ENCODE measurements around the gene SPACA1.
"Not testable (repeated sequence)": the region's sequence is repeated elsewhere in the genome, so short reads cannot be mapped to it uniquely, and the experiment has no call there.

The SPACA1 gene, protein sequence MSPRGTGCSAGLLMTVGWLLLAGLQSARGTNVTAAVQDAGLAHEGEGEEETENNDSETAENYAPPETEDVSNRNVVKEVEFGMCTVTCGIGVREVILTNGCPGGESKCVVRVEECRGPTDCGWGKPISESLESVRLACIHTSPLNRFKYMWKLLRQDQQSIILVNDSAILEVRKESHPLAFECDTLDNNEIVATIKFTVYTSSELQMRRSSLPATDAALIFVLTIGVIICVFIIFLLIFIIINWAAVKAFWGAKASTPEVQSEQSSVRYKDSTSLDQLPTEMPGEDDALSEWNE

GRCh38 chr6:88047510-88048150, at the start of gene SPACA1:
TSS of gene SPACA1 (plus strand) at chr6:88047841. CDS start at chr6:88047906, 65 bp downstream.
- DNase-seq, result no peak

GRCh38 chr6:88000713-88001112, 46.9 kb upstream of the SPACA1 start:
- DNase-seq, result no peak

- DNase-seq, result not testable (repeated sequence)
Observed at GRCh38 chr6:88001279-88001678, 46.4 kb upstream of the SPACA1 start.

- no peak for DNase-seq
Observed at GRCh38 chr6:88004707-88005106, 42.9 kb upstream of the SPACA1 start.

GRCh38 chr6:88006557-88006956, 41.1 kb upstream of the SPACA1 start:
- DNase-seq, result no peak

DNA sequence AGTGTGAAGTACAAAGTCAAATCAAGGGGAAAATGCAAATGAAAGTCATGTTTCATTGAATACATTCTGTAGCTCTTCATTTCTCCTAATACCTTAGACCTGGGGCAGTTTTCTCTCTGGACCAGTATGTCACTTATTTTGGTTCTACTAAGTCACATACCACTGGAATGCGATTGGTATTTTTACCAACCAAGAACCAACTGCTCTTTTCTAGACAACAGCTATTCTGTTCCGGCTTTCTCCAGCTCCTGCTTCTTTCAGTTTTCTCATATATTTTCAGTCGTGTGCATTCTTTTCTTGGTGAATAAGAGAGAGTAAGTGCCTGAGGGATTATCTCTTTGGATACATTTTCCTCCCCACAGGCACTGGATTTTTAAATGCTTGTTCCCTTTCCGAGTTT, 39.2 kb upstream of the SPACA1 start:
- no peak for DNase-seq

GRCh38 chr6:88008831-88009231, 38.8 kb upstream of the SPACA1 start:
- no peak for DNase-seq

DNA sequence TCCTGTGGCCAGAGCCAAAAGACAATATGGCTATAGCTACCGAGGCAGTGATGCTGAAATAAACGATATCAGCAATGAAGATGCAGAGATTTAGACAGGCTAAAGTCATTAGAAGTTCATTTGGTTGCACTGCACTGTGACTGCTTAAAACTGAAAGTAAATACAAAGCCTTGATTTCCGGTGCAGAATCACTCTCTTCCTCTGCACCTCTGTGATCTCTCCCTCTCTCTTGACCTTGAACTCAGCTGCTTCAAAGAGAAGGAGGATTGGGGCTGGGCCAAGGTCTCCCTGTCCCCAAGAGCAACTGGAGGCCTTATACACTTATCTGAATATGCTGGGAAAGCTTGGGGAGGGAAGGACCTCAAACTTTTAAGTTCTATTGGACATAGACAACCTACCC, 34.6 kb upstream of the SPACA1 start:
- DNase-seq, result no peak

GRCh38 chr6:88013554-88013953, 34.1 kb upstream of the SPACA1 start:
- DNase-seq, result no peak

- DNase-seq, result no peak
Observed at GRCh38 chr6:88020439-88020838, 27.2 kb upstream of the SPACA1 start.

GRCh38 chr6:88024696-88025095, 22.9 kb upstream of the SPACA1 start:
- DNase-seq, result no peak

GRCh38 chr6:88031550-88031949, 16.1 kb upstream of the SPACA1 start:
- DNase-seq, result no peak

DNA sequence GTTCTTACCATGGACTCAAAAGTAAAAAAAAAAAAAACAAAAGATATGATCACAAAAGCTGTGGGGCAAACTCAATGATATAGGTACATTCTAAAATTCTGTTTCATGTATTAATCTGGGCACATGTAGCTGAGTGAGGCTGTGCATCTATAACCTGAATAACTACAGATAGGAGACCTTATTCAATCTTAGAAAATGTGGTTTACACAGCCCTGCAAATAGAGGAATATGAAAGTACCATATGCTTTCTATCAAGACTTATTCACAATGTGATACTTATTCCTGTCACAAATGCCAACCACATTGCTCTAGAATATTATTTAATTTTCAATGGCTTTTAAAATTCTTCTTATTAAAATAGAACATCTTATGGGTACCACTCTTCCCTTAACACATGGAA, 3.1 kb upstream of the SPACA1 start:
- no peak for DNase-seq

- no peak for DNase-seq
Observed at GRCh38 chr6:88045521-88046136, 2.0 kb upstream of the SPACA1 start.

- no peak for DNase-seq
Observed at GRCh38 chr6:88048578-88048977, 937 bp downstream of the SPACA1 start.

DNA sequence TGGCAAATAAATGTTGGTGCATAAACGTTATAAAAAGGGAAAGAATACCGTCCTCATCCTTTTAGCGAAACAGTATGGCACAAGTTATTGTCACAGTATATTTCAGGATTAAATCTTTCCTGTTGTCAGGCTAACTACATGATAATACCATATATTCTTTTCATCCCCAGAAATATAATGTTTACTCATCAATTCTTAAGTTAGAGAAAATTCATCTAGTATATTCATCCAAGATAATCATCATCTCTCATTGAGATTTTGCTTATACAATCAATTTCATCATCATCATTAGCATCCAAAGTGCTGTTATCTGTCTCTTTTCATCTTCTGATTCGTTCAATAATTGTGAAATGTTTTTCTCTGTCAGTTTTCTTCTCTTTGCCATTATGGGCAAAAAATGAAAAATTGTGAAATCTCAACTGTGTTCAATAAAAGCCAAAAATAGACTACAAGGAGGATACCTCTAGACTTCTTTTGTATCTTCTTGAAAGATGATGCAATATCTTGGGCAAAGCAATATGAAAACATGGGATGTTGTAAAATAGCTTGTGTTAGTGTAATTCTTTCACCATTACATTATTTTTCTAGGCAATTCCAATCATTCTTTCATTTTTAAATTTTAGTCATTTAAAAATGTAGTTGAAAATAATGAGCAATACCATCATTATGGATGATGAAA, 2.6 kb downstream of the SPACA1 start:
- no peak for DNase-seq

GRCh38 chr6:88059191-88059590, 11.6 kb downstream of the SPACA1 start:
- no peak for DNase-seq

- no peak for DNase-seq
Observed at GRCh38 chr6:88062376-88062775, 14.7 kb downstream of the SPACA1 start.

DNA sequence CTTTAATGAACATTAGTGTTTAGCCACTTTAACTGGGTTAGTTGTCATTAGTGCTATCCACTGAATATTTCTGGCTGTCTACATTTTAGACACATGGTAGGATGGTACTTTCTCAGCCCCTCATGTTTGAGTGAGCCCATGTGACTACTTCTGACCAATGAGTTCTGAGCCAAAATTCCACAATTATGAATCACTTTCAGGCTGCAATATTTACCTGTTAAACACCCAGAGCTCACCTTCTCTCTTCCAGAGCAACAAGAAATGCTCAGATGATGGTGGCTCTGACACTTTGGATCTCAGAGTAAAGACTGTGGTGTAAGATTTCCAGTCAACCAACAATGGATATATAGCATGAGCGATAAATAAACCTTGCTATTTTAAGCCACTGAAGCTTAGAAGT, 24.8 kb downstream of the SPACA1 start:
- no peak for DNase-seq

GRCh38 chr6:88074791-88075190, 27.1 kb downstream of the SPACA1 start:
- no peak for DNase-seq

- DNase-seq, result no peak
Observed at GRCh38 chr6:88077305-88077704, 29.7 kb downstream of the SPACA1 start.

GRCh38 chr6:88086792-88087191, 39.2 kb downstream of the SPACA1 start:
- no peak for DNase-seq

GRCh38 chr6:88089708-88090107, 42.1 kb downstream of the SPACA1 start:
- DNase-seq, result no peak

Data from NCI-H187 treated with DMSO at 0.1 percent for 48 hours (cell line).